Endothelial cell of umbilical vein (primary cell): ENCODE data around the gene JAZF1. TPM values are rescaled to one million over a fixed set of nuclear protein-coding genes. Genes with fewer than 3 reads are reported as not detected.

Source experiments
- BruUV-seq: library from RNA; stranded (reverse); fragments of 400-500 nt; replicated peaks from 2 replicates; lab custom pipeline; 2021; lab: Mats Ljungman, UMichigan
- CTCF ChIA-PET: fragments of 300-600, 350-600 bp; sonication (Branson Sonifier 250); formaldehyde crosslinking; loops from one replicate; lab custom pipeline; 2021; ENCODE audit warnings: antibody characterized with exemption, inconsistent platforms; lab: Charles Lee
- POLR2A ChIA-PET: fragments of 300-600, 350-600 bp; sonication (Branson Sonifier 250); formaldehyde crosslinking; loops from one replicate; lab custom pipeline; 2021; ENCODE audit warnings: antibody characterized with exemption, inconsistent platforms; lab: Charles Lee
- DNase-seq: peaks from one replicate; pipeline ENCODE4 v3.0.0-alpha.2; 2011; ENCODE audit warnings: low read depth, low spot score
- FAIRE-seq: peaks from 2 replicates; lab custom pipeline; 2011; peaks lifted over from hg19 to GRCh38; lab: Jason Lieb, UNC
- H2AFZ ChIP-seq: 2 replicates; pipeline ENCODE4 v1.6.0; 2012; ENCODE audit warnings: low read depth, low read length, control low read depth, inconsistent platforms
- H3K27ac ChIP-seq: 2 replicates; pipeline ENCODE4 v1.5.1; 2011; ENCODE audit warnings: low read depth, mild to moderate bottlenecking, control low read depth, low read length, moderate library complexity; ENCODE audit not compliant: insufficient read depth
- H3K27me3 ChIP-seq, 2 experiments: 2 replicates each; pipeline versions ENCODE4 v1.6.0 to v1.6.1; 2011; ENCODE audit warnings: low read length in 2 of 2, mixed read lengths in 1 of 2; ENCODE audit not compliant: control insufficient read depth in 2 of 2, insufficient read depth in 2 of 2
- H3K36me3 ChIP-seq, 2 experiments: 2 replicates in 1 of 2; 3 replicates in 1 of 2; pipeline ENCODE4 v1.5.1; 2011; ENCODE audit warnings: low read length in 2 of 2, mild to moderate bottlenecking in 1 of 2, moderate library complexity in 1 of 2; ENCODE audit not compliant: control insufficient read depth in 2 of 2, insufficient read depth in 2 of 2; ENCODE audit errors: extremely low read depth in 1 of 2
- H3K4me1 ChIP-seq: 3 replicates; pipeline ENCODE4 v1.5.1; 2011; ENCODE audit warnings: mild to moderate bottlenecking, low read length; ENCODE audit not compliant: control insufficient read depth, insufficient read depth; ENCODE audit errors: extremely low read depth
- H3K4me2 ChIP-seq: 2 replicates; pipeline ENCODE4 v1.6.1; 2011; ENCODE audit warnings: low read length, control low read depth, mixed read lengths; ENCODE audit not compliant: insufficient read depth
- H3K4me3 ChIP-seq, 3 experiments: fragments of 200-600 bp in 1 of 3; sonication (generic), shearing (Covaris generic) in 1 of 3; replicated peaks in 1 of 3; 2 replicates each; pipeline ENCODE4 v1.5.1; 2011 to 2016; ENCODE audit warnings: control low read depth in 3 of 3, low read length in 3 of 3, mild to moderate bottlenecking in 2 of 3, inconsistent platforms in 1 of 3, low read depth in 1 of 3, moderate library complexity in 1 of 3; ENCODE audit not compliant: insufficient read depth in 1 of 3
- H3K79me2 ChIP-seq: 2 replicates; pipeline ENCODE4 v1.6.0; 2012; ENCODE audit warnings: low read length, inconsistent platforms; ENCODE audit not compliant: control insufficient read depth, insufficient read depth
- H3K9ac ChIP-seq: replicated peaks from 2 replicates; pipeline ENCODE3; 2011; ENCODE audit warnings: low read length, control low read depth; ENCODE audit not compliant: insufficient read depth; ENCODE audit errors: extremely low read depth
- H3K9me1 ChIP-seq: replicated peaks from 3 replicates; pipeline ENCODE4 v1.6.0; 2011; ENCODE audit warnings: mild to moderate bottlenecking, low read length; ENCODE audit not compliant: control insufficient read depth, insufficient read depth; ENCODE audit errors: extremely low read depth
- H3K9me3 ChIP-seq: replicated peaks from 2 replicates; pipeline ENCODE4 v1.5.1; 2012; ENCODE audit warnings: low read length, inconsistent platforms; ENCODE audit not compliant: control insufficient read depth, insufficient read depth
- H4K20me1 ChIP-seq: replicated peaks from 2 replicates; pipeline ENCODE3; 2011; ENCODE audit warnings: mild to moderate bottlenecking, low read length; ENCODE audit not compliant: control insufficient read depth, insufficient read depth; ENCODE audit errors: extremely low read depth
- EZH2 ChIP-seq: IDR thresholded peaks from 2 replicates; pipeline ENCODE4 v1.6.1; 2012; ENCODE audit warnings: borderline replicate concordance, low read depth, mild to moderate bottlenecking, moderate library complexity, low read length, inconsistent platforms; ENCODE audit not compliant: severe bottlenecking
- FOS ChIP-seq: IDR thresholded peaks from 2 replicates; pipeline ENCODE4 v1.6.1; 2011; ENCODE audit warnings: mild to moderate bottlenecking, low read length, moderate library complexity, borderline replicate concordance; ENCODE audit not compliant: insufficient read depth
- GATA2 ChIP-seq: IDR thresholded peaks from 2 replicates; pipeline ENCODE4 v1.7.0; 2011; ENCODE audit warnings: low read depth, mild to moderate bottlenecking, moderate library complexity, mixed read lengths, low read length; ENCODE audit not compliant: insufficient read length, insufficient read depth
- JUN ChIP-seq: IDR thresholded peaks from 2 replicates; pipeline ENCODE4 v1.6.1; 2011; ENCODE audit warnings: borderline replicate concordance, low read depth; ENCODE audit not compliant: insufficient read length, insufficient read depth
- MAX ChIP-seq: IDR thresholded peaks from 2 replicates; pipeline ENCODE4 v1.6.1; 2011; ENCODE audit not compliant: insufficient read depth, insufficient read length
- MYC ChIP-seq: IDR thresholded peaks from one replicate; pipeline ENCODE4 v1.6.1; 2011; ENCODE audit warnings: mild to moderate bottlenecking, low read depth, low read length
- POLR2A ChIP-seq: IDR thresholded peaks from 2 replicates; pipeline ENCODE4 v1.6.1; 2012; ENCODE audit warnings: low read depth, mild to moderate bottlenecking, control low read depth, low read length
- POLR2AphosphoS5 ChIP-seq: IDR thresholded peaks from 2 replicates; pipeline ENCODE4 v1.6.1; 2012; ENCODE audit warnings: low read depth, mild to moderate bottlenecking, control low read depth, low read length, moderate library complexity; ENCODE audit not compliant: insufficient read depth
- dilution Hi-C: fragments of 300-500 bp; cut with MboI; formaldehyde crosslinking; loops from one replicate; pipeline ENCODE4 v1.15.0; 2019; ENCODE audit warnings: low sequenced_read_pairs; ENCODE audit not compliant: extremely low pct_ligation_motif_present
- intact Hi-C: fragments of 100-400 bp; cut with micrococcal nuclease; formaldehyde crosslinking; loops from one replicate; pipeline ENCODE4 v1.10.0; 2022
- polyA plus RNA-seq, 4 experiments: library from polyadenylated mRNA; depleted of rRNA in 3 of 4; stranded (reverse) in 3 of 4; unstranded in 1 of 4; fragments of >200 nt; gene quantifications; 2 replicates each; pipeline versions ENCODE4 v1.2.1 to v1.2.3, GENCODE V29; 2011 to 2012; ENCODE audit warnings: missing spikeins in 1 of 4
- total RNA-seq: library from RNA; stranded (reverse); gene quantifications from 2 replicates; pipeline ENCODE4 v1.2.3, GENCODE V29; 2021
- TF ChIP-seq, protein P1 (sequence below), 2 donors: IDR thresholded peaks; 1 replicate in 1 of 2; 2 replicates in 1 of 2; pipeline ENCODE4 v1.5.1; 2011; ENCODE audit warnings: low read length in 2 of 2, mild to moderate bottlenecking in 2 of 2, moderate library complexity in 2 of 2, control low read depth in 1 of 2, inconsistent platforms in 1 of 2, low read depth in 1 of 2; ENCODE audit not compliant: insufficient read depth in 1 of 2; ENCODE audit errors: extremely low read depth in 1 of 2

The JAZF1 gene
- total and polyA plus RNA-seq, 2 donors (not counting 3 experiments of a cell fraction or from before 2014, with no cell fraction given) = 2.5 to 16.9 TPM

DNA sequence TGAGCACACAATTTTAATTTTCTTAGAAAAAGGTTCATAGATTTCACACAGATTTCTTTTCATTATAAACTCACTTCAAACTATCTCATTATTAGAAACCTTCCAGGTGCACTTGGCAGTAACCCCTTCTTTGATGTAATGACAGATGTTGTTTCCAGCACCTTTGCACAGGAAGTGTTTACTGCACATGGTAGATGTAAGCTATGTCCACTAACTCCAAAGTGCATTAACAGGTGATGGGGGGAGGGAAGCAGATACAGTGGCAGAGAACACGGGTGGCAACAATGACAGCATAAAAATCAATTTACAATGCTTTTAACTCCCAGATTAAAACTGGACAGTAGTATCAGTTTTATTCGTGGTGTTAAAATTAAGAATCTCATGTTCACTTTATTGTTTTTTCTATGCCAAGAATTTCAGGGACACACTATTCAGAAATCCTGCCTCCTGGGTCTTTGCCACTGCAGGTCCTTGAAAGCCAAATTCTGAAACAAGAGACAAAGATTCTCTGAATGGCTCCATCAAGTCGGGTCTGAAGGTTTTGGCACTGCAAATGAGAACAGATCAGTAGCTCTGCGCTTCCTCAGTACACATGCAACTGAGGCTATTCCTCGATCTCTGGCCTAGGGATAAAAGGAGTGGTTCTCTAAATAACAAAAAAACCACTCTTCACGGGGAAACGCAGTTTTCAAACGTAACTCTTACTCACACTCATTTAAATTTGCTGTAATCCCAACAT, 187.7 kb downstream of the JAZF1 start:
- no peak overlapping the region for H3K9ac ChIP-seq
- TF ChIP-seq FOS (no peak), JUN (no peak), GATA2 (no peak), MAX (no peak), POLR2A (no peak), MYC (no peak), EZH2 (no peak), POLR2AphosphoS5 (no peak)
- TF ChIP-seq, protein P1, sequence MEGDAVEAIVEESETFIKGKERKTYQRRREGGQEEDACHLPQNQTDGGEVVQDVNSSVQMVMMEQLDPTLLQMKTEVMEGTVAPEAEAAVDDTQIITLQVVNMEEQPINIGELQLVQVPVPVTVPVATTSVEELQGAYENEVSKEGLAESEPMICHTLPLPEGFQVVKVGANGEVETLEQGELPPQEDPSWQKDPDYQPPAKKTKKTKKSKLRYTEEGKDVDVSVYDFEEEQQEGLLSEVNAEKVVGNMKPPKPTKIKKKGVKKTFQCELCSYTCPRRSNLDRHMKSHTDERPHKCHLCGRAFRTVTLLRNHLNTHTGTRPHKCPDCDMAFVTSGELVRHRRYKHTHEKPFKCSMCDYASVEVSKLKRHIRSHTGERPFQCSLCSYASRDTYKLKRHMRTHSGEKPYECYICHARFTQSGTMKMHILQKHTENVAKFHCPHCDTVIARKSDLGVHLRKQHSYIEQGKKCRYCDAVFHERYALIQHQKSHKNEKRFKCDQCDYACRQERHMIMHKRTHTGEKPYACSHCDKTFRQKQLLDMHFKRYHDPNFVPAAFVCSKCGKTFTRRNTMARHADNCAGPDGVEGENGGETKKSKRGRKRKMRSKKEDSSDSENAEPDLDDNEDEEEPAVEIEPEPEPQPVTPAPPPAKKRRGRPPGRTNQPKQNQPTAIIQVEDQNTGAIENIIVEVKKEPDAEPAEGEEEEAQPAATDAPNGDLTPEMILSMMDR (IDR thresholded peaks at IDR 0.05; ENCODE audit: extremely low read depth in 1 of 2, insufficient read depth in 1 of 2, low read depth in 1 of 2, low read length in 2 of 2) = no peak
- no peaks in the 10 kb centered on the region for H4K20me1 ChIP-seq
- no peaks in the 10 kb centered on the region for H3K79me2 ChIP-seq
- no peak for DNase-seq
- no peak overlapping the region for H3K27ac ChIP-seq
- no peaks in the 10 kb centered on the region for H3K36me3 ChIP-seq
- intact Hi-C loops (no loop called here), dilution Hi-C loops (no loop called here)
- no peaks in the 10 kb centered on the region for H3K9me3 ChIP-seq
- ChIA-PET CTCF (interaction anchor here (1.4 kb wide), 1 partner anchor 69 kb away, joined by 4 read pairs; no protein-coding TSS in a partner anchor), POLR2A (no interaction called here)
- no TSS peak for BruUV-seq
- peaks cover 7% of the 10 kb centered on the region for H3K4me1 ChIP-seq
- H3K4me2 ChIP-seq = no peak overlapping the region
- no peak overlapping the region for H2AFZ ChIP-seq
- FAIRE-seq = no peak
- H3K27me3 ChIP-seq = no peaks in the 10 kb centered on the region
- no peaks in the 10 kb centered on the region for H3K9me1 ChIP-seq
- no peak overlapping the region for H3K4me3 ChIP-seq
